Stimulated activated CD4-positive, alpha-beta T cell treated with anti-CD3 and anti-CD28 coated beads, TNF-alpha, amount 100 ng/mL, for 1 hour (primary cell): ENCODE measurements around the gene YPEL4.

Experiments
- DNase-seq, 3 donors: peaks; one replicate each; pipeline ENCODE4 v3.0.0-alpha.2; 2020; ENCODE audit warnings: low read depth in 3 of 3, low spot score in 1 of 3

Gene YPEL4

DNA sequence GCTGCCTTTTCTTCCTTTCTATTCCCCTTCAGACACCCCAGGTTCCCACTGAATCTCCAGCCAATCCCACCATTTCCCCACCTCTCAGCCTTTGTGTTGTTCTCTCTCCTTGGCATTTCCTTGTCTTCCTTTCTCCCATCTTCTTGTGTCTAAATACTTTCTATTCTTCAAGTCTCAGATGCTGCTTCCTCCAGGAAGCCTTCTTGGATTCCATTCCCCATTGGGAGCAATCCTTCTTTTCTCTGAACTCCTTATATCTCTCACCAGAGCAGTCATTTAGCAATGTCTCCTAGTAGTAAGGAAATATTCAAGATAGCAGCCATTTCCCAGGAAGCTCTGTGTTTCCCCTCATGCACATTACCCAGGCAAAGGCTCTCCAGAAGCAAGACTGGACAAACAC is 15.4 kb downstream of the YPEL4 start:
- no peak for DNase-seq

DNA sequence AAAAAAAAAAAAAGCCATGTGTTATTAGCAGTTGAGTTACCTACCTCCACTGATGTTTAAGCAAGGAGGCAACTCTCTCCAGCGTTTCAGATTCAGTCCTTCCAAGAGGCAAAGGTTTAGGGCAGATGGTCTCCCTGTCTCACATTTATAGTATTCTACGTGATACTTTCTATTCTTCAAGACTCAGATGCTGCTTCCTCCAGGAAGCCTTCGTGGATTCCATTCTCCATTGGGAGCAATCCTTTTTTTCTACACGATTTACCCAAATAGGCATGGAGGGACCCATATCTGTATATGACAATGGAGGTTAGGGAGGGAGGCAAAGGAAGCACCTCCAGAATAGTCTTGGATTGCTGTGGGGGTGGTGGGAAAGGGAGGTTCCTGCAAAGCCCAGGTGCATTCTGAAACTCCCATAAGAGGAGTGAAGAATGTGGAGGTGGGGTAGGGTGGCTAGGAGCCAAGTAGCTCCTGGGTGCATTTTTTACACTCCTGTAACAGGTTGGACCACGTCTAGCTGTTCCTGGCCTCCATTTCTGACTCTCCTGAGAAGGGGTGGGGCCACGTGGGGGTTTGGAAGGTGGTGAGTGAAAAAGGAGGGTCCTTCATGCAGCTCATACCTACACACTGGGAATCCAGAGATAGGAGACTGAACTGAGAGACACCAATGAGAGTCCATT is 16.2 kb downstream of the YPEL4 start:
- no peak for DNase-seq

DNA sequence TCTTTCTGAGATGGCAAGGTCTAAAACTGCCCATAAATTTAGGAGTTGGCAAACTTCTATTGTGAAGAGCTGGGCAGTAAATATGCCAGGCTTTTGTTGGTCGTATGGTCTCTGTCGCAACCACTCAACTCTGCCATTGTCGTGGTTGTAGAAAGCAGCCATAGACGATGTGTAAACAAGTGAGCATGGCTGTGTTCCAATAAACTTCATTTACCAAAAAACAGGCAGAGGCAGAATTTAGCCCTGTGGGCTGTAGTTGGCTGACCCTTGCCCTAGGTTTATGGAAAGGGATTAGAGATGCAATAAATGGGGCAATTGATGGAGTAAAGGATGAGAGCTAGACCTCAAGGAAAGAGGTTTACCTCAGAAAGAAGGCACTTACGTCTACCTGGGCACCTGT is 17.6 kb downstream of the YPEL4 start:
- DNase-seq = no peak

DNA sequence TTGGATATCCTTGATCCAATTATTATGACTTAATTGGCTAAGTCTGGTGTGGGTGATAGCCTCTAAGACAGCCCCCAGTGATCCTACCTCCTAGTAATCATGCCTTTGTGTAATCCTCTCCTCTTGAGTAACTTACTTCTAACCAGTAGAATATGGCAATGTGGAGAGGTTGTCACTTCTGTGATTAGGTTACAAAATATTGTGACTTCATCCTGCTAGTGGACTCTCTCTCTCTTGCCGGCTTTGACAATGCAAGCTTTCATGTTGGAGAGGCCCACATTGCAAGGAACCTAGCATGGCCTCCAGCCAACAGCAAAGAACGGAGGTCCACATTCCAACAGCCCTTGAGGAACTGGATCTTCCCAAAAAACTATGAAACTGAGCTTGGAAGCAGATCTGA is 19.5 kb downstream of the YPEL4 start:
- DNase-seq = no peak

DNA sequence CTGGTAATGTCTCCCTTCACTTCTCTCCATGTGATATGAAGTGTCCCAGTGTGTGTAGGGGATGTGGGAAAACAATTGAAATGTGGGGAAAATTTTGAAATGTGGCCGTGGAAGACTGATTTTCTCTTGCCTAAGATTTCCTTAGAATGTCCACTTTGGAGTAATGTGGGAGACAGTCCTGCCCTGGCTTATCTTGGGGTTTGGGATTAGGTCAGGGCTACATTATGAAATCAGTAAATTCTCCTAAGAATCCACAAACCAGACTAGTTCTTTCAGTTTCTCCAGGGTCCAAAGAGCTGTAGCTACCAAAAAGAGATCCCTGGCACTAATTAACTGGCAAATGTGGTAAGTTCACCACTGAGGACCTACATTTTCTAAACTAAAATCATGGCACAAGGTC is 22.8 kb downstream of the YPEL4 start:
- no peak for DNase-seq

DNA sequence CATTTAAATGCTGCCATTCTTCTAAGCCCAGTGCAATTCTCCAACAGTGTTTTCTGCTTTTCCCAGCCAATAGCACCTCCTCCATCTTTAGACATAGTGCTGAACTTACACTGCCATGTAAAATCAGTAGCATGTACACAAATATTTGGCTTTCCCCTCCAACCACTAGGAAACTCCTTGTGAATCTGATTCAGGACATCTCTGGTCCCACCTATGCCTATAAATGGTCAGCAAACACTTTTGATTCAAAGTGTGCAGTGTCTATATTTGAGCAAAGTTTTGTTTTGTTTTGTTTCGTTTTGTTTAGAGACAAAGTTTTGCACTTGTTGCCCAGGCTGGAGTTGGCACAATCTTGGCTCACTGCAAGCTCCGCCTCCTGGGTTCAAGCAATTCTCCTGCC is 24.8 kb downstream of the YPEL4 start:
- no peak for DNase-seq

DNA sequence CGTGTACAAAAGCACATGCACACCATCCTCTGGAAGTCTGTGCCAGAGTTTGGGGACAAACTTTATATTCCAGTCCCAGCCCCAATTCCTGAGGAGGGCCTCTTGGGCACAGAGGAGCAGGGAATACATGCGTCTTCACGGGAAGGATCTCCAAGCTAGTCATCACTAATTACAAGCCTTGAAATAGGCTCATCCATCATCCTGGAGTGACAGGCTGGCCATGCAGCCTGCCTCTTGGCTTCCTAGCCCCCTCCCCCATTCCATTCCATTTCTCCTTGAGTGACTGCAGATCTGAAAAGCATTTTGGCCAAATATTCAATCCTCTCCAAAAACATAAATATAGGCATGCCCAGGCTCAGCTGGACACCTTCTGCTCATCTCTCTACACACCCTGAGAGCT is 27.4 kb downstream of the YPEL4 start:
- no peak for DNase-seq

DNA sequence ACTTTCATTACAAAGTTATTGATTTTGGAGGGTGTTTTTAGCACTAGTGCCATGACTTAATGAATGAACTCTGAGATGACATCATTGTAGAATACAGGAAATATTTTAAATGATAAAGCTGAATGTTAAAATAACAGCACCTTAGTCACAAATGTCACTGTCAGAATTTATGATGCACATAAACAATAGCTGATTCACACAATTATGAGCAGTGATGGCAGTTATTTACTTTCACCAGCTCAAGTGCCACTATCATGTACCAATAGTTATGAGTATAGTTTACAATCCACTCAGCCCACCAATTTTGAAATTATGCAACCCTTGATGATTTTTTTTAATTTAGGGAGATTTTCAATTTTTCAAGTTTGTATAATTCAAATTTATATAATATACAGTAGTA is 29.2 kb downstream of the YPEL4 start:
- no peak for DNase-seq

DNA sequence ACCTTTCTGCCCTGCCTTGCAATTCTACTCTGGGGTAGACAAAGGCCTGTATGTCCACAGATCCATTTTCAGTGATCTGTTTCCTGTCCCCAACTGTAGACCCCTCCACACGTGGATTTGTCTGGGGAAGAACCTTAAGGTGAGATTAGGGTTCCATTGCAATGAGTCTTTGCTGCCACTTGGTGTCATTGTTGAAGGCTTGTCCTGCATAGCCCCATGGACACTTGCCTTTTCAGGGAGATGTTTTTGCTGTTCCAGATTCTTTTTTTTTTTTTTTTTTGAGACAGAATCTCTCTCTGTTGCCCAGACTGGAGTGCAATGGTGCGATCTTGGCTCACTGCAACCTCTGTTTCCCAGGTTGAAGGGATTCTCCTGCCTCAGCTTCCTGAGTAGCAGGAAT is 30.4 kb downstream of the YPEL4 start:
- DNase-seq = no peak

DNA sequence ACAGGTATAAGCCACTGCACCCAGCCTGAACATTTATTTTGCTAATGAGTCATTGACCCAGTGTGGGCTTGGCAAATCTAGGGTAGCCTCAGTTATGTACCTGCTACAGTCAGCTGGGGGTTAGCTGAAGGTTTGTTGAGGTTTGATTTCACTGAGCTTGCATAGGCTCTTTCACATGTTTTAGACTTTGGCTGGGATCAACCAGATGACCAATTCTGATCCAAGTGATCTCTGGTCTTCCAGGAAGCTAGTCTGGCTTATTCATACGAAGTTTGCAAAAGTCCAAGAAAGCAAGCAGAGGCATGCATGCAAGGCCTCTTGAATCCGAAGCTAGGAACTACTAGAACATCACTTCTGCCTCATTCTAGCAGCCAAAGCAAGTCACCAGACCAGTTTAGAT is 31.3 kb downstream of the YPEL4 start:
- no peak for DNase-seq

DNA sequence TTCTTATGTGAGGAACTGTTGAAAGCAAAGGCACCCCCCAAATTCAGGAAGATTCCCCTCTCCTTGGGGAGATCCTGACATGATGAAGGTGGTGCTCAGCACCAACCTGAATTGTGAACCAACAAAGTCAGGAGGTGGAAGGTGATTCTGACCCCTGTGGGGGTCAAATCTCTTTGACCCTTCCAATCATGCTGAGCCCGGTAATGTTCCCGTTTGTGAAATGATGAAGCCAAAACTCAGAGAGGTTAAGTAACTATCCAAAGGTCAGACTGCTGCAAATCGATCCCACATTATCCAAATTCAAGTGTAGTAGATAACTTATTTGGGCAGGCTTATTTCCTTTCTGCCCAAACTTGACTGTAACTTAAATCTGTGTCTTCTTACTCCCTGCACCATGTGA is 33.1 kb downstream of the YPEL4 start:
- no peak for DNase-seq

DNA sequence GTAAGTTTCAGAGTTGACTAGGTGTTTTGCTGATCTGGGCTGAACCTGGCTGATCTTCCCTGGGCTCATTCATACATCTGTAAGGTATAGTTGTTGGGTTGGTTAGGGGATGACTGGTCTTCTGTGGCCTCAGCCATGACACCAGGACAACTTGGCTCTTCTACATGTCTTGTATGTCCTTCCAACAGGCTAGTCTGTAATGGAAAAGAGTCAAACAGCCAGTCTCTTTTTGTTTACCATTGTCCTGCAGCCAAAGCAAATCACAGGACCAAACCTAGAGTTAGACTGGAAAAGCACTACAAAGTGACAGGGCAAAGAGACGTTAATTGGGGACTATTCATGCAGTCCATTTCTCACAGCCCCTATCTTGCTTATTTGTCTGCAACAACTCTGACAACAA is 34.4 kb downstream of the YPEL4 start:
- DNase-seq = no peak

DNA sequence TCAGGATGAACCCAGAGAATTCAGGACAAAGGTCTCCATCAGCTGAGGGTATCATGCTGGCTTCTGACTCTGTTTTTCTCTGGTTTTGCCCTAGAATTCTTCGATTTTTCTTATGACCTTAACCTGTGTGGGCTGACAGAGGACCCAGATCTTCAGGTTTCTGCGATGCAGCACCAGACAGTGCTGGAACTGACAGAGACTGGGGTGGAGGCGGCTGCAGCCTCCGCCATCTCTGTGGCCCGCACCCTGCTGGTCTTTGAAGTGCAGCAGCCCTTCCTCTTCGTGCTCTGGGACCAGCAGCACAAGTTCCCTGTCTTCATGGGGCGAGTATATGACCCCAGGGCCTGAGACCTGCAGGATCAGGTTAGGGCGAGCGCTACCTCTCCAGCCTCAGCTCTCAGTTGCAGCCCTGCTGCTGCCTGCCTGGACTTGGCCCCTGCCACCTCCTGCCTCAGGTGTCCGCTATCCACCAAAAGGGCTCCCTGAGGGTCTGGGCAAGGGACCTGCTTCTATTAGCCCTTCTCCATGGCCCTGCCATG is 35.4 kb downstream of the YPEL4 start:
- no peak for DNase-seq

DNA sequence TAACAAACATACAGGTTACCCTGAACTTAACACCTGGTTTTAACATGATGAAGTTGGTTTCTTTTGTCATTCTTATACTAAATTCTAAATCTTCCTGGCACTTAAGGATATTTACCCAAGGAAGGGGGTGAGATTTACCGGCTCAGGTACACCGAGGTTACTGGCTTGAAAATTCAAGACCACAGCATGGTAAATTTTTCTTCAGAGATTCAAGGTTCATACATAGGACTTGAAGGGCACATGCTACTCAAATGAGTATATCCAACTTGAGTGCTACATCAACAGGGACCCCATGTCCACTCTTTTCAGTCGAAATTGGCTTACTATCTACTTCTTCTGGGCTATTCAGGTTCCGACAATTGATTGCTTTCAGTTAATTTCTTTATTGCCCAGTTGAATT is 39.5 kb downstream of the YPEL4 start:
- DNase-seq = no peak

DNA sequence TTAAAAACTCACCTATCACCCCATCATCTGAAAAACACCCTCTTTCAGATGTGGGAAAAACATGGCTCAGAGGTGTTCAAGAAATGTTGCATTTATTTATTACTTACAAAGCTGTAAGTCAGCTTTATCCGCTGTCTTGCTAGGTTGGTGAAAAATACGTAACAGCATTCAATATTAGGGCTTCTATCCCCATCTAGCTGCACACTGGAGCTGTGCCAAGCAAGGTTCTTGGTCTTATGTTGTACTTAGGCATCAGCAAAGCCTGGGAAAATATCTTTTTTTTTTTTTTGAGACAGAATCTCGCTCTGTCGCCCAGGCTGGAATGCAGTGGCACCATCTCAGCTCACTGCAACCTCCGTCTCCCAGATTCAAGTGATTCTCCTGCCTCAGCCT is 44.7 kb downstream of the YPEL4 start:
- no peak for DNase-seq

DNA sequence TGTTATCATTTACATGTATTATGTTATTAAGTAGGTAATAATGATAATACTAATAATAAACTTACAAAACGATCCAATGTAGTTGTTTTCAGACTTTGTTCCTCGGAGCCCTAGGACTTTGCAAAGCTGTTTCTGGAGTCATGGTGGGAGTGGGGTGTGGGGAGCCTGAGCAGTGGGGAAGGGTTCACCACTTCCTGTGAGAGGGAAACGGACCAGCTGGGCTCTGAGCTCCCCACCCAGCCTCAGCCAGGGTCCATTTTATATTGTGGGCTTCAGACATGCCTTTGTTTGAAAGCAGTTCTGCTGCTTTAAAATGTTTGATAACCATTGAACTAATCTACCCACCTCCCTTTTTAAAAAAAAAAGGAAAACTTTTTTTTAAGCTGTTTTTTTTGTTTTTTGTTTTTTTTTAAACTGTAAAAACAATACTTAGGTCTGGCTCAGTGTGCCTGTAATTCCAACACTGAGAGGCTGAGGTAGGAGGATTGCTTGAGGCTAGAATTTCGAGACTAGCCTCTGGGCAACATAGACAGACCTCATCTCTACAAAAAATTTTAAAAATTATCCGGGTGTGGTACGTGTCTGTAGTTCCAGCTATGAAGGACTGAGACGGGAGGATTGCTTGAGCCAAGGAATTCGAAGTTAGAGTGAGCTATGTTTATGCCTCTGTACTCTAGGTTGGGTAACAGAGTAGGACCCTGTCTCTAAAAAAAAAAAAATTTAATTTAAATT is 45.2 kb downstream of the YPEL4 start:
- no peak for DNase-seq

DNA sequence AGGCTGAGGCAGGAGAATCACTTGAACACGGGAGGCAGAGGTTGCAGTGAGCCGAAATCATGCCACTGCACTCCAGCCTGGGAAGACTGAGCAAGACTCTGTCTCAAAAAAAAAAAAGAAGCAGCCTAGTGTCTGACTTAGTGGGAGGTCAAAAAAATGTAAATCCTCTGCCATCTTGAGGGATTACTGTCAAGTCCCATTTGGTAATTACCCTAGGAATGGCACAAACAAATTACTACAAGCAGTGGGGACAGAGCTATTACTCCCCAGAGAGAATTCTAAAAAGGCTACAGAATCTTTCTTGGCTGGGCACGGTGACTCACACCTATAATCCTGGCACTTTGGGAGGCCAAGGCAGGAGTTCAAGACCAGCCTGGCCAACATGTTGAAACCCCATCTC is 48.4 kb downstream of the YPEL4 start:
- no peak for DNase-seq

DNA sequence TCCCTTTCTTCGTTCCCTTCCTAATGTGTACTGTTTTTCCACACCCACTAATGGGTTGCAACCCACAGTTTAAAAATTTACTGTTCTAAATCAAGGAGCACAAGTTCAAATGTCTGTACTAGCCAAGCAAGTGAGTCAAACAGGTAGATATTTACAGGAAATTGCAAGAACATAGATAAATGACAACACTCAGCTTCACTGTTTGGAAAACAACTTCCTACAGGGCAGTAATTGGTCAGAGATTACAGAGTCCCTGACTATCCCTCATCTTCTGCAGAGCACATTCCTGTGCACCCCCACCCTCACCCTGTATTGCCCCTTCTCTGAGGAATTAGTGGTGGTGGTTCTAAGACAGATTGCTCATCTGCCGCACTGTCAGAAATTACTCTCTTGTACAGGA is 50.3 kb downstream of the YPEL4 start:
- no peak for DNase-seq

DNA sequence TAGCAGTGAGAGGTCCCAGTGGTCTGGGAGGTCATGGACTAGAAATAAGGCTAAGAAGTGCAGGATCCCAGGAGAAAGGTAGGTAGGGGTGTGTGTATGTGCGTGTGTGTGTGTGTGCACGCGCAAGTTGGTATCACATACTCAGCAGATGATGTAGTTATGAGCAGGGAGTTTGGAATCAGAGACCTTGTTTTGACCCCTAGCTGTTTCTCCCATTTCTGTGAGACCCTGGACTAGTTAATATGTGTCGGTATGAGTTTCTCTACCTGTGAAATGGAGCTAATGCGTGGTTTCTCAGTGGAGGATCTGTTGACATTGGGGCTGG is 50.9 kb downstream of the YPEL4 start:
- DNase-seq = no peak

DNA sequence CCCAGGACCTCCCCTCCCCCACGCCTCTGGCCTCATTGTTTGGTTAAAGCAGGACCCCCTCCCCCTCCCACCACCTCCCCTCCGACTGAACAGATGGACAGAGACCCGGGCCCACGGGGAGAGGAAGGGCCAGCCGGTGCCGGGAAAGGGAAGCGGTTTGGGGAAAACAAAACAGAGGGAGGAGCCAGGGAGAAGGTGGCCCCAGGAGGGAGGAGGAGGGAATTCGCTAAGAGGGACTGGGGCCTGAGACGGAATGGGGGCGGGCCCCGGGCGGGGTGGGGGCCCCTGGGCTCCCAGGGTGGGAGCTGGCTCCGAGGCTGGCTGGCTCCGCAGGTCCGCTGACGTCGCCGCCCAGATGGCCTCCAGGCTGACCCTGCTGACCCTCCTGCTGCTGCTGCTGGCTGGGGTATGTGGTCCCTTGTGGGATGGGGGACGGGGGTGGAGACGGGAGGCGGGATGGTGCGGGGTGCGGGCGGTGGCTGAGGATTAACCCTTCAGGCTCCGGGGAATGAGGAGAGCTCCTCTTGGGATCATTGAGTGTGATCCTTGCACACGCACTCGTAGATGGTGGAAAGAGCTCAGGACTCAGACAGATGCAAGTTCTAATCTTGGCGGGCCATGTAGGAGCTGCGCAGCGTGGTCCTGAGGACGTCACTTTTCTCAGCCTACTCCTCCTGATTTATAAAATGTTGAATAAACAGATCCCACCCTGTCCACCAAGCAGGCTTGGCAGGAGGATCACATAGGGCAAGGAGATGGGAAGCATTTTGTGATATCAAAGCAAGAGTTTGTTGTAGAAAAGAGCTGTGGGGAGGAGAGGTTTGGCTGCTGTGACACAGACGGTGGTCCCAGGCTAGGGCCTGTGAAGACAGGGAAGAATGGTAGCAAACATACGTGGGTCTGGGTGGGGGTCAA is 51.5 kb downstream of the YPEL4 start:
- no peak for DNase-seq

DNA sequence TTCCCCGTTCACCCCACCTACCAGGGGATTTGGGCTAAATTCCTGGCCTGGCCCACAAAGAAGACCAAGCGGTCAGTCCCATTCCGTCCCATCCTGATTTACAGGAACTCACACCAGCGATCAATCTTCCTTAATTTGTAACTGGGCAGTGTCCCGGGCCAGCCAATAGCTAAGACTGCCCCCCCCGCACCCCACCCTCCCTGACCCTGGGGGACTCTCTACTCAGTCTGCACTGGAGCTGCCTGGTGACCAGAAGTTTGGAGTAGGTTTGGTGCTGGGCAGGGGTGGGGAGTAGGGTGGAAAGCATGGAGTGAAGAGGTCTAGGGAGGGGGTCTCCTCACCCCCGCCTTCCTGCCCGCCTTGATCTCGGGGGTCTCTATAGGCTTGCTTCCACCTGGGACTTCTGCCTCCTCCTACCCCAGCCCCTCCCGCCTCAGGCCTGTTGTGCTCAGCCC is 52.2 kb downstream of the YPEL4 start, which contains the start of gene SERPING1:
Gene SERPING1 (plus strand): TSS at position 225 of the 455 bp plus-strand sequence. CDS start 586 bp downstream, outside the sequence.
- no peak for DNase-seq
